HepG2 (cell line): Measurements from ENCODE around the gene TMEM87A. TPM values are rescaled to one million over a fixed set of nuclear protein-coding genes. Genes with fewer than 3 reads are reported as not detected.

ENCODE experiments used
- ELF1 ChIP-seq: sonication (generic); formaldehyde crosslinking; IDR thresholded peaks from 2 replicates; pipeline ENCODE4 v1.4.0; 2020; ENCODE audit warnings: missing genetic modification reagents
- MIER2 ChIP-seq: IDR thresholded peaks from 2 replicates; pipeline ENCODE4 v1.6.1; 2016; ENCODE audit warnings: missing biosample characterization, missing genetic modification reagents
- POGZ ChIP-seq: sonication (generic); formaldehyde crosslinking; IDR thresholded peaks from 2 replicates; pipeline ENCODE4 v1.4.0; 2020; ENCODE audit warnings: mild to moderate bottlenecking, missing genetic modification reagents
- SALL2 ChIP-seq: sonication (generic); formaldehyde crosslinking; IDR thresholded peaks from 2 replicates; pipeline ENCODE4 v1.8.1; 2023; ENCODE audit warnings: mild to moderate bottlenecking, missing genetic modification reagents, inconsistent platforms
- SSRP1 ChIP-seq: IDR thresholded peaks from 2 replicates; pipeline ENCODE4 v1.6.1; 2016; ENCODE audit warnings: control low read depth
- TGIF2 ChIP-seq: IDR thresholded peaks from 2 replicates; pipeline ENCODE4 v1.6.1; 2016; ENCODE audit warnings: control low read depth, missing compliant biosample characterization
- TRIM24 ChIP-seq: sonication (generic); formaldehyde crosslinking; IDR thresholded peaks from 2 replicates; pipeline ENCODE4 v1.8.0; 2022; ENCODE audit warnings: mild to moderate bottlenecking, missing genetic modification reagents
- XRCC5 ChIP-seq: fragments of 200-400 bp; formaldehyde crosslinking; optimal IDR thresholded peaks from 2 replicates; pipeline ENCODE3; 2017; ENCODE audit warnings: mild to moderate bottlenecking, low read length
- ZBTB20 ChIP-seq: sonication (generic); formaldehyde crosslinking; IDR thresholded peaks from 2 replicates; pipeline ENCODE4 v1.8.1; 2023; ENCODE audit warnings: missing genetic modification reagents, low read depth, mild to moderate bottlenecking, borderline replicate concordance
- ZBTB21 ChIP-seq: sonication (generic); formaldehyde crosslinking; IDR thresholded peaks from 2 replicates; pipeline ENCODE4 v1.4.0; 2020; ENCODE audit warnings: missing genetic modification reagents
- ZMYM3 ChIP-seq: sonication (generic); formaldehyde crosslinking; IDR thresholded peaks from 2 replicates; pipeline ENCODE4 v1.5.1; 2020; ENCODE audit warnings: mild to moderate bottlenecking, missing genetic modification reagents
- ZNF12 ChIP-seq: sonication (generic); formaldehyde crosslinking; IDR thresholded peaks from 2 replicates; pipeline ENCODE4 v1.5.0; 2020; ENCODE audit warnings: missing genetic modification reagents
- ZNF33B ChIP-seq: sonication (generic); formaldehyde crosslinking; IDR thresholded peaks from 2 replicates; pipeline ENCODE4 v1.5.1; 2020; ENCODE audit warnings: mild to moderate bottlenecking, missing genetic modification reagents
- ZNF383 ChIP-seq: sonication (generic); formaldehyde crosslinking; IDR thresholded peaks from 2 replicates; pipeline ENCODE4 v1.4.0; 2020; ENCODE audit warnings: missing genetic modification reagents, mild to moderate bottlenecking, borderline replicate concordance
- ZNF598 ChIP-seq: sonication (generic); formaldehyde crosslinking; IDR thresholded peaks from 2 replicates; pipeline ENCODE4 v1.5.1; 2020; ENCODE audit warnings: mild to moderate bottlenecking, missing genetic modification reagents, borderline replicate concordance
- ZNF644 ChIP-seq: IDR thresholded peaks from 2 replicates; pipeline ENCODE4 v1.6.1; 2016; ENCODE audit warnings: low read depth
- ZNF720 ChIP-seq: sonication (generic); formaldehyde crosslinking; IDR thresholded peaks from 2 replicates; pipeline ENCODE4 v1.4.0; 2020; ENCODE audit warnings: missing genetic modification reagents
- ZNF841 ChIP-seq: sonication (generic); formaldehyde crosslinking; IDR thresholded peaks from 2 replicates; pipeline ENCODE4 v1.8.1; 2023; ENCODE audit warnings: missing genetic modification reagents, borderline replicate concordance
- ZSCAN20 ChIP-seq: sonication (generic); formaldehyde crosslinking; IDR thresholded peaks from 2 replicates; pipeline ENCODE4 v1.4.0; 2020; ENCODE audit warnings: missing genetic modification reagents, mild to moderate bottlenecking, borderline replicate concordance
- polyA plus RNA-seq, 8 experiments: library from polyadenylated mRNA; depleted of rRNA in 3 of 8; stranded (reverse) in 7 of 8; unstranded in 1 of 8; fragments of >200 nt; fragmentation: Illumina TruSeq in 4 of 8; extraction: Trizol in 4 of 8; gene quantifications; 2 replicates each; pipeline versions ENCODE4 v1.2.1 to v1.2.3, GENCODE V29; 2011 to 2016; ENCODE audit warnings: low read depth in 4 of 8, missing spikeins in 1 of 8, mixed read lengths in 1 of 8; ENCODE audit not compliant: insufficient read depth in 1 of 8
- total RNA-seq, 5 experiments: library from RNA; depleted of rRNA; stranded (reverse); fragments of >200 nt; fragmentation: Illumina TruSeq; extraction: Trizol; gene quantifications; 2 replicates each; pipeline ENCODE4 v1.2.3, GENCODE V29; 2016; ENCODE audit warnings: low read depth in 1 of 5
- TF ChIP-seq, protein P1 (sequence below): sonication (generic); formaldehyde crosslinking; IDR thresholded peaks from 2 replicates; pipeline ENCODE4 v1.4.0; 2020; ENCODE audit warnings: missing genetic modification reagents, mild to moderate bottlenecking, borderline replicate concordance
- TF ChIP-seq, protein P2 (sequence below): IDR thresholded peaks from 2 replicates; pipeline ENCODE4 v1.6.1; 2018; ENCODE audit warnings: missing genetic modification reagents, mild to moderate bottlenecking, missing compliant biosample characterization
- TF ChIP-seq, protein P3 (sequence below): IDR thresholded peaks from 2 replicates; pipeline ENCODE4 v1.6.1; 2016; ENCODE audit warnings: low read depth, control low read depth
- TF ChIP-seq, protein P4 (sequence below): sonication (generic); formaldehyde crosslinking; IDR thresholded peaks from 2 replicates; pipeline ENCODE4 v1.4.0; 2020; ENCODE audit warnings: mild to moderate bottlenecking, missing genetic modification reagents
- TF ChIP-seq, protein P5 (sequence below): sonication (generic); formaldehyde crosslinking; IDR thresholded peaks from 2 replicates; pipeline ENCODE4 v1.5.0; 2020; ENCODE audit warnings: mild to moderate bottlenecking, low read depth, missing genetic modification reagents, borderline replicate concordance
- TF ChIP-seq, protein P6 (sequence below): fragments of 450-650 bp; IDR thresholded peaks from 2 replicates; pipeline ENCODE4 v1.6.1; 2017; ENCODE audit warnings: mild to moderate bottlenecking

TMEM87A gene
- total and polyA plus RNA-seq, 2 of the 13 experiments (the other 11 are each of a cell fraction or from before 2014, with no cell fraction given) = 20.2 to 42.8 TPM

DNA sequence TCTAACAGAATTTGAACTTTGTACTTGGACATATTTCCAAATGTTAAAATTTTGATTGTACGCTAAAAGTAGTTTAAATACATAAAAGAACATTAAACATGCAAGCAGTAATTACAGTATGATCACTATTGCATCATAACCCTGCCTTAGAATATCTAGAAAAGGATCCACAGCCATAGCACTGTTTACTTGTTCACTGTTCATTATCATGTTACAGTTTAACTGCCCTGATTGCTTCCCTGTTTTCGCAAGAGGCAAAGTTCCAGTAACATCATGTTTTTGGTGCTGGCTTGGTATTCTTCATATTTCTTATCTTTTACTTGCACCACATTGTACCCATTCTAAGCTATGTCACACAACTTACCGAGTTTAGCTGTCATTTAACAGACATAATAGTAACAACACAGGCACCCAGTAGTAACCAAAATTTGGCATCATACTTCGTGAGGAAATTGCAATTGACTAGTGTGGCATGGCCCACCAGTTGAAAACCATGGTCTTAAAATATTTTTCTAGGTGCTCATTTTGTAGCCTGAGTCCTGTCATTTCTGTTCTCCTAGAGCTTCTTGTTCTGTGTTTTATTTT is 13.3 kb upstream of the TMEM87A start (continued):
- TF ChIP-seq, protein P1, sequence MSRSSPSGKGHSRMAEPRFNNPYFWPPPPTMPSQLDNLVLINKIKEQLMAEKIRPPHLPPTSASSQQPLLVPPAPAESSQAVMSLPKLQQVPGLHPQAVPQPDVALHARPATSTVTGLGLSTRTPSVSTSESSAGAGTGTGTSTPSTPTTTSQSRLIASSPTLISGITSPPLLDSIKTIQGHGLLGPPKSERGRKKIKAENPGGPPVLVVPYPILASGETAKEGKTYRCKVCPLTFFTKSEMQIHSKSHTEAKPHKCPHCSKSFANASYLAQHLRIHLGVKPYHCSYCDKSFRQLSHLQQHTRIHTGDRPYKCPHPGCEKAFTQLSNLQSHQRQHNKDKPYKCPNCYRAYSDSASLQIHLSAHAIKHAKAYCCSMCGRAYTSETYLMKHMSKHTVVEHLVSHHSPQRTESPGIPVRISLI (CRISPR knock-in tag) = no peak
- TF ChIP-seq ZNF644 (CRISPR knock-in tag) (peak; percentile 60; the same call in 1 of the 2 replicates), ELF1 (CRISPR knock-in tag) (peak; percentile 34; the same call in 1 of the 2 replicates), ZSCAN20 (CRISPR knock-in tag) (no peak), ZBTB21 (no peak), TRIM24 (CRISPR knock-in tag) (no peak), ZMYM3 (CRISPR knock-in tag) (peak; percentile 68), SALL2 (no peak), ZNF598 (CRISPR knock-in tag) (no peak), ZNF383 (CRISPR knock-in tag) (no peak), ZNF12 (CRISPR knock-in tag) (no peak), SSRP1 (CRISPR knock-in tag) (no peak), ZNF33B (no peak), ZBTB20 (CRISPR knock-in tag) (no peak), XRCC5 (no peak), MIER2 (CRISPR knock-in tag) (no peak), TGIF2 (CRISPR knock-in tag) (0 out of 2 replicates have a peak, but pooled peaks have one; percentile 30), ZNF841 (no peak), POGZ (CRISPR knock-in tag) (peak; percentile 57; the same call in 1 of the 2 replicates), ZNF720 (CRISPR knock-in tag) (no peak)
- TF ChIP-seq, protein P2, sequence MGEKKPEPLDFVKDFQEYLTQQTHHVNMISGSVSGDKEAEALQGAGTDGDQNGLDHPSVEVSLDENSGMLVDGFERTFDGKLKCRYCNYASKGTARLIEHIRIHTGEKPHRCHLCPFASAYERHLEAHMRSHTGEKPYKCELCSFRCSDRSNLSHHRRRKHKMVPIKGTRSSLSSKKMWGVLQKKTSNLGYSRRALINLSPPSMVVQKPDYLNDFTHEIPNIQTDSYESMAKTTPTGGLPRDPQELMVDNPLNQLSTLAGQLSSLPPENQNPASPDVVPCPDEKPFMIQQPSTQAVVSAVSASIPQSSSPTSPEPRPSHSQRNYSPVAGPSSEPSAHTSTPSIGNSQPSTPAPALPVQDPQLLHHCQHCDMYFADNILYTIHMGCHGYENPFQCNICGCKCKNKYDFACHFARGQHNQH (CRISPR knock-in tag) = peak; percentile 50; the same call in 1 of the 2 replicates
- TF ChIP-seq, protein P3, sequence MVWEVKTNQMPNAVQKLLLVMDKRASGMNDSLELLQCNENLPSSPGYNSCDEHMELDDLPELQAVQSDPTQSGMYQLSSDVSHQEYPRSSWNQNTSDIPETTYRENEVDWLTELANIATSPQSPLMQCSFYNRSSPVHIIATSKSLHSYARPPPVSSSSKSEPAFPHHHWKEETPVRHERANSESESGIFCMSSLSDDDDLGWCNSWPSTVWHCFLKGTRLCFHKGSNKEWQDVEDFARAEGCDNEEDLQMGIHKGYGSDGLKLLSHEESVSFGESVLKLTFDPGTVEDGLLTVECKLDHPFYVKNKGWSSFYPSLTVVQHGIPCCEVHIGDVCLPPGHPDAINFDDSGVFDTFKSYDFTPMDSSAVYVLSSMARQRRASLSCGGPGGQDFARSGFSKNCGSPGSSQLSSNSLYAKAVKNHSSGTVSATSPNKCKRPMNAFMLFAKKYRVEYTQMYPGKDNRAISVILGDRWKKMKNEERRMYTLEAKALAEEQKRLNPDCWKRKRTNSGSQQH = no peak
- TF ChIP-seq, protein P4, sequence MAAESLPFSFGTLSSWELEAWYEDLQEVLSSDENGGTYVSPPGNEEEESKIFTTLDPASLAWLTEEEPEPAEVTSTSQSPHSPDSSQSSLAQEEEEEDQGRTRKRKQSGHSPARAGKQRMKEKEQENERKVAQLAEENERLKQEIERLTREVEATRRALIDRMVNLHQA = no peak
- TF ChIP-seq, protein P5, sequence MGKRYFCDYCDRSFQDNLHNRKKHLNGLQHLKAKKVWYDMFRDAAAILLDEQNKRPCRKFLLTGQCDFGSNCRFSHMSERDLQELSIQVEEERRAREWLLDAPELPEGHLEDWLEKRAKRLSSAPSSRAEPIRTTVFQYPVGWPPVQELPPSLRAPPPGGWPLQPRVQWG = no peak
- TF ChIP-seq, protein P6, sequence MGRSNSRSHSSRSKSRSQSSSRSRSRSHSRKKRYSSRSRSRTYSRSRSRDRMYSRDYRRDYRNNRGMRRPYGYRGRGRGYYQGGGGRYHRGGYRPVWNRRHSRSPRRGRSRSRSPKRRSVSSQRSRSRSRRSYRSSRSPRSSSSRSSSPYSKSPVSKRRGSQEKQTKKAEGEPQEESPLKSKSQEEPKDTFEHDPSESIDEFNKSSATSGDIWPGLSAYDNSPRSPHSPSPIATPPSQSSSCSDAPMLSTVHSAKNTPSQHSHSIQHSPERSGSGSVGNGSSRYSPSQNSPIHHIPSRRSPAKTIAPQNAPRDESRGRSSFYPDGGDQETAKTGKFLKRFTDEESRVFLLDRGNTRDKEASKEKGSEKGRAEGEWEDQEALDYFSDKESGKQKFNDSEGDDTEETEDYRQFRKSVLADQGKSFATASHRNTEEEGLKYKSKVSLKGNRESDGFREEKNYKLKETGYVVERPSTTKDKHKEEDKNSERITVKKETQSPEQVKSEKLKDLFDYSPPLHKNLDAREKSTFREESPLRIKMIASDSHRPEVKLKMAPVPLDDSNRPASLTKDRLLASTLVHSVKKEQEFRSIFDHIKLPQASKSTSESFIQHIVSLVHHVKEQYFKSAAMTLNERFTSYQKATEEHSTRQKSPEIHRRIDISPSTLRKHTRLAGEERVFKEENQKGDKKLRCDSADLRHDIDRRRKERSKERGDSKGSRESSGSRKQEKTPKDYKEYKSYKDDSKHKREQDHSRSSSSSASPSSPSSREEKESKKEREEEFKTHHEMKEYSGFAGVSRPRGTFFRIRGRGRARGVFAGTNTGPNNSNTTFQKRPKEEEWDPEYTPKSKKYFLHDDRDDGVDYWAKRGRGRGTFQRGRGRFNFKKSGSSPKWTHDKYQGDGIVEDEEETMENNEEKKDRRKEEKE = no peak
